WERI-Rb-1 (cell line): Measurements from ENCODE around the gene TYRO3.

ENCODE experiments used
- DNase-seq: peaks from one replicate; pipeline ENCODE4 v3.0.0-alpha.2; 2020
- H3K27ac ChIP-seq: fragments of 250-450 bp; sonication (Bioruptor Pico); 2 replicates; pipeline ENCODE4 v1.5.1; 2020; ENCODE audit warnings: mild to moderate bottlenecking, moderate library complexity
- H3K27me3 ChIP-seq: fragments of 250-450 bp; sonication (Bioruptor Pico); 2 replicates; pipeline ENCODE4 v1.5.1; 2021; ENCODE audit warnings: mild to moderate bottlenecking, low read depth, moderate library complexity; ENCODE audit not compliant: insufficient read depth, severe bottlenecking
- H3K36me3 ChIP-seq: fragments of 250-450 bp; sonication (Bioruptor Pico); 2 replicates; pipeline ENCODE4 v1.5.1; 2020; ENCODE audit warnings: mild to moderate bottlenecking, moderate library complexity
- H3K4me3 ChIP-seq: 2 replicates; pipeline ENCODE4 v1.5.1; 2011; ENCODE audit warnings: low read depth, mild to moderate bottlenecking, control low read depth, low read length
- H3K9me3 ChIP-seq: fragments of 250-450 bp; sonication (Bioruptor Pico); 2 replicates; pipeline ENCODE4 v1.5.1; 2021; ENCODE audit warnings: mild to moderate bottlenecking, moderate library complexity; ENCODE audit not compliant: severe bottlenecking
- TF ChIP-seq, protein P1 (sequence below): IDR thresholded peaks from 2 replicates; pipeline ENCODE4 v1.5.1; 2011; ENCODE audit warnings: low read depth, mild to moderate bottlenecking, control low read depth, inconsistent platforms, low read length

Gene TYRO3

GRCh38 chr15:41564960-41565502, 6.0 kb downstream of the TYRO3 start:
- H3K4me3 ChIP-seq, result no peak overlapping the region
- H3K27me3 ChIP-seq, result no peaks in the 10 kb centered on the region
- H3K36me3 ChIP-seq, result no peaks in the 10 kb centered on the region; the same call in none of the 2 replicates
- no peak for DNase-seq
- H3K27ac ChIP-seq, result no peak overlapping the region; the same call in 1 of the 2 replicates
- H3K9me3 ChIP-seq, result no peaks in the 10 kb centered on the region
- TF ChIP-seq, protein P1, sequence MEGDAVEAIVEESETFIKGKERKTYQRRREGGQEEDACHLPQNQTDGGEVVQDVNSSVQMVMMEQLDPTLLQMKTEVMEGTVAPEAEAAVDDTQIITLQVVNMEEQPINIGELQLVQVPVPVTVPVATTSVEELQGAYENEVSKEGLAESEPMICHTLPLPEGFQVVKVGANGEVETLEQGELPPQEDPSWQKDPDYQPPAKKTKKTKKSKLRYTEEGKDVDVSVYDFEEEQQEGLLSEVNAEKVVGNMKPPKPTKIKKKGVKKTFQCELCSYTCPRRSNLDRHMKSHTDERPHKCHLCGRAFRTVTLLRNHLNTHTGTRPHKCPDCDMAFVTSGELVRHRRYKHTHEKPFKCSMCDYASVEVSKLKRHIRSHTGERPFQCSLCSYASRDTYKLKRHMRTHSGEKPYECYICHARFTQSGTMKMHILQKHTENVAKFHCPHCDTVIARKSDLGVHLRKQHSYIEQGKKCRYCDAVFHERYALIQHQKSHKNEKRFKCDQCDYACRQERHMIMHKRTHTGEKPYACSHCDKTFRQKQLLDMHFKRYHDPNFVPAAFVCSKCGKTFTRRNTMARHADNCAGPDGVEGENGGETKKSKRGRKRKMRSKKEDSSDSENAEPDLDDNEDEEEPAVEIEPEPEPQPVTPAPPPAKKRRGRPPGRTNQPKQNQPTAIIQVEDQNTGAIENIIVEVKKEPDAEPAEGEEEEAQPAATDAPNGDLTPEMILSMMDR, result no peak

DNA sequence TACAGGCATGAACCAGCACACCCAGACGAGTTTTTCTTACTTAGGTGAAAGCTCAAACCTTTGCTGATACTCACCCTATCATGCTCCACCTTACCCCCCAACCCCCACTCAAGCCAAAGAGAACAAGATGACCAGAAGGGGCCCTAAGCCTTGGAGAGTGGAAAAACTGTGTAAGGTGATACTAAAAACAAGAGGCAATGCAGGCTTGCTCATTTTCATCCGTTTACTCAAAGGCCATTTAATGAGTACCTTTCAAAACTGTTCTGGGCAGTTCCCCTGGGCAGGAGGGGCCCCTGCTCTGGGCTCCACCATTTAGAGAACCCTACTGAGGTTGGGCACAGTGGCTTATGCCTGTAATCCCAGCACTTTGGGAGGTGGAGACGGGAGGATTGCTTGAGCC, 6.7 kb downstream of the TYRO3 start:
- TF ChIP-seq, protein P1, result no peak
- Histone ChIP-seq H3K27ac (no peak overlapping the region), H3K9me3 (no peaks in the 10 kb centered on the region), H3K36me3 (no peaks in the 10 kb centered on the region; the same call in none of the 2 replicates), H3K27me3 (no peaks in the 10 kb centered on the region), H3K4me3 (no peak overlapping the region)
- DNase-seq, result no peak

DNA sequence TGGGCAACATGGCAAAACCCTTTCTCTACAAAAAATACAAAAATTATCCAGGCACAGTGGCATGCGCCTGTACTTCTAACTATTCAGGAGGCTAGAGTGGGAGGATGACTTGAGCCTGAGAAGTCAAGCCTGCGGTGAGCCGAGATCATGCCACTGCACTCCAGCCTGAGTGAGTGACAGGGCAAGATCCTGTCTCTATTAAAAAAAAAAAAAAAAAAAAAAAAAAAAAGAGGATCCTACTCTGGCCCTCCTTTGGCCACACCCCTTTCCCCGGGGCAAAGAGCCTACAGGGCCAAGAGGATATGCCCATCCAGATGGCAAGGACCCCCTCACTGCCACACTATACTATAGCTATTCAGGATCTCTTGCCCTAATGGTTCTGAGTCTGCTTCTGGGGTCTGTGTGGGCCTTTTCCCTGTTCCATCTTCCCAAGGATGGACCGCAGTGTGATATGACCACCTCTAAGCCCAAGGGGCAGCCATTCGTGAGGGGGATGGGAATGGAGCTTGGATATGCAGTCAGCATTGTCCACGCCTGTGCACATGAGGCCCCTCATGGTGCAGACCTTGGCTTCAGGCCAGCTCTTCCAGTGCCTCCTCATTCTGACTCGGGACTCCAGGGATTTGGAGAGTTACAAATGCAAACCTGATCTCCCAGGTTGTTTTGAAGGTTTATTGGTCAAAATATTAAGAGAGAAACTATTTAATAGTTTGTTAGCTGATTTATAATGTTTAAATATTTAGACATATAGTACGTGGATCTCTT, 7.3 kb downstream of the TYRO3 start:
- DNase-seq, result no peak
- TF ChIP-seq, protein P1, result no peak
- no peaks in the 10 kb centered on the region for H3K9me3 ChIP-seq
- H3K27me3 ChIP-seq, result no peaks in the 10 kb centered on the region
- no peak overlapping the region for H3K4me3 ChIP-seq
- no peak overlapping the region for H3K27ac ChIP-seq
- no peaks in the 10 kb centered on the region; the same call in none of the 2 replicates for H3K36me3 ChIP-seq

GRCh38 chr15:41567261-41567660, 8.2 kb downstream of the TYRO3 start:
- Histone ChIP-seq H3K36me3 (no peaks in the 10 kb centered on the region; the same call in none of the 2 replicates), H3K9me3 (no peaks in the 10 kb centered on the region), H3K4me3 (no peak overlapping the region), H3K27ac (no peak overlapping the region), H3K27me3 (no peaks in the 10 kb centered on the region)
- no peak for DNase-seq
- TF ChIP-seq, protein P1, result no peak

DNA sequence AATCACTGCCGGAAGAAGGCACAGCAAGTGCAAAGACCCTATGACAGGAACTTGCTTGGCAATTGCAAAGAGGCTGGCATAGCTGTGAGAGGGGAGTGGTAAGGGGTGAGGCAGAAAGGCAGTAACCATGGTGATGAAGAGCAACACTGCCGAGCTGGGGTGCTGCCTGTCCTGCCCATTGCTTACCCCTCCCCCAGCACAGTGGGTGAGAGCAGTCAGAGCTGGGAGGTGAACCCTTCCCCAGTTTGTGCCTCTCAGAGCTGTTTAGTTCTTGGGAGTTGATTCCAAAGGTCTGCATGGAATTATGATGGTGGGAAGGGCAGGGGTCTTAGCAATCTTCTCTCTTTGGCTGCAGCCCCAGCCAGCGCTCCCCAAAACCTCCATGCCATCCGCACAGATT, 8.8 kb downstream of the TYRO3 start:
- Histone ChIP-seq H3K27me3 (no peaks in the 10 kb centered on the region), H3K27ac (peak overlapping the region; percentile 36; the same call in 1 of the 2 replicates), H3K4me3 (no peak overlapping the region), H3K36me3 (no peaks in the 10 kb centered on the region; the same call in none of the 2 replicates), H3K9me3 (no peaks in the 10 kb centered on the region)
- TF ChIP-seq, protein P1, result no peak
- DNase-seq, result no peak
